Tibial nerve (tissue), 4 donors: ENCODE measurements around the gene HMG20B.

Source experiments
- EP300 ChIP-seq, 2 donors: sonication (generic); formaldehyde crosslinking; IDR thresholded peaks; one replicate each; pipeline ENCODE4 v1.6.1; 2017; ENCODE audit warnings: antibody characterized with exemption in 2 of 2, mild to moderate bottlenecking in 1 of 2
- POLR2A ChIP-seq, 2 donors: fragments of 450-650 bp; IDR thresholded peaks; one replicate each; pipeline ENCODE4 v1.6.1; 2017; ENCODE audit warnings: antibody characterized with exemption in 2 of 2, mild to moderate bottlenecking in 2 of 2, moderate library complexity in 2 of 2
- TF ChIP-seq, protein P1 (sequence below), 5 experiments: fragments of 200-600 bp in 3 of 5; fragments of 450-650 bp in 2 of 5; sonication (generic) in 3 of 5; IDR thresholded peaks; one replicate each; pipeline ENCODE4 v1.5.1; 2016 to 2019; ENCODE audit warnings: antibody characterized with exemption in 5 of 5, mild to moderate bottlenecking in 3 of 5, moderate library complexity in 2 of 5

- TF ChIP-seq POLR2A (IDR thresholded peaks at IDR 0.05) (no peak), EP300 (IDR thresholded peaks at IDR 0.05) (no peak)
- TF ChIP-seq, protein P1, sequence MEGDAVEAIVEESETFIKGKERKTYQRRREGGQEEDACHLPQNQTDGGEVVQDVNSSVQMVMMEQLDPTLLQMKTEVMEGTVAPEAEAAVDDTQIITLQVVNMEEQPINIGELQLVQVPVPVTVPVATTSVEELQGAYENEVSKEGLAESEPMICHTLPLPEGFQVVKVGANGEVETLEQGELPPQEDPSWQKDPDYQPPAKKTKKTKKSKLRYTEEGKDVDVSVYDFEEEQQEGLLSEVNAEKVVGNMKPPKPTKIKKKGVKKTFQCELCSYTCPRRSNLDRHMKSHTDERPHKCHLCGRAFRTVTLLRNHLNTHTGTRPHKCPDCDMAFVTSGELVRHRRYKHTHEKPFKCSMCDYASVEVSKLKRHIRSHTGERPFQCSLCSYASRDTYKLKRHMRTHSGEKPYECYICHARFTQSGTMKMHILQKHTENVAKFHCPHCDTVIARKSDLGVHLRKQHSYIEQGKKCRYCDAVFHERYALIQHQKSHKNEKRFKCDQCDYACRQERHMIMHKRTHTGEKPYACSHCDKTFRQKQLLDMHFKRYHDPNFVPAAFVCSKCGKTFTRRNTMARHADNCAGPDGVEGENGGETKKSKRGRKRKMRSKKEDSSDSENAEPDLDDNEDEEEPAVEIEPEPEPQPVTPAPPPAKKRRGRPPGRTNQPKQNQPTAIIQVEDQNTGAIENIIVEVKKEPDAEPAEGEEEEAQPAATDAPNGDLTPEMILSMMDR (IDR thresholded peaks at IDR 0.05), result no peak
Observed at GRCh38 chr19:3615524-3616135, 42.9 kb downstream of the HMG20B start.
